ENCODE data around the gene DAG1. TPM values are rescaled to one million over a fixed set of nuclear protein-coding genes. Genes with fewer than 3 reads are reported as not detected.

Gene DAG1
- total RNA-seq, 2 experiments from 2014 or later: 10.8 to 14.4 TPM

DNA sequence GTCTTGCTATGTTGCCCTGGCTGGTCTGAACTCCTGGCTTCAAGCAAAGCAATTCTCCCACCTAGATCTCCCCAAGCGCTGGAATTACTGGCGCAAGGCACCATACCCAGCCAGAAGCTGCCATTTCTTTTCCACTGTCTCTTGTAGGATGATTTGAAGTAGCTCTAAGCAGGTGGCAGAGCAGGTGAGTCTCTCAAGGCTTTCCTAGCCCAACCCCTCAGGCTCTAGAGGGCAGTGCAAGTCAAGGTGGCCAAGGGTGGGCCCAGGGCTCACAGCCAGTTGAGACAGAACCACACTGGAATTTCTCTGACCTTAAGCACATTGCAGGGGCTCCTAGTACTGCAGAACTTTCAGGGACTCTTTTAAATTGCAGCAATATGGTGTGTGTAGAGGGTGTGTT, 15.6 kb upstream of the DAG1 start:
- intact Hi-C loops (cut with micrococcal nuclease): no loop called here
- ChIA-PET POLR2A (interaction anchor here (0.8 kb wide), 1 partner anchor 16 kb away, joined by 3 read pairs; no protein-coding TSS in a partner anchor), CTCF (interaction anchor here (1.4 to 1.8 kb wide), 2 partner anchors 39 to 114 kb away, joined by 6 to 8 read pairs; partner anchors contain the start of gene USP4)
- peak; percentile 36 for DNase-seq
- H3K27ac Mint-ChIP-seq: no peak overlapping the region
- H3K36me3 Mint-ChIP-seq (ENCODE audit: low read depth): no peaks in the 10 kb centered on the region
- TF ChIP-seq, protein P1, sequence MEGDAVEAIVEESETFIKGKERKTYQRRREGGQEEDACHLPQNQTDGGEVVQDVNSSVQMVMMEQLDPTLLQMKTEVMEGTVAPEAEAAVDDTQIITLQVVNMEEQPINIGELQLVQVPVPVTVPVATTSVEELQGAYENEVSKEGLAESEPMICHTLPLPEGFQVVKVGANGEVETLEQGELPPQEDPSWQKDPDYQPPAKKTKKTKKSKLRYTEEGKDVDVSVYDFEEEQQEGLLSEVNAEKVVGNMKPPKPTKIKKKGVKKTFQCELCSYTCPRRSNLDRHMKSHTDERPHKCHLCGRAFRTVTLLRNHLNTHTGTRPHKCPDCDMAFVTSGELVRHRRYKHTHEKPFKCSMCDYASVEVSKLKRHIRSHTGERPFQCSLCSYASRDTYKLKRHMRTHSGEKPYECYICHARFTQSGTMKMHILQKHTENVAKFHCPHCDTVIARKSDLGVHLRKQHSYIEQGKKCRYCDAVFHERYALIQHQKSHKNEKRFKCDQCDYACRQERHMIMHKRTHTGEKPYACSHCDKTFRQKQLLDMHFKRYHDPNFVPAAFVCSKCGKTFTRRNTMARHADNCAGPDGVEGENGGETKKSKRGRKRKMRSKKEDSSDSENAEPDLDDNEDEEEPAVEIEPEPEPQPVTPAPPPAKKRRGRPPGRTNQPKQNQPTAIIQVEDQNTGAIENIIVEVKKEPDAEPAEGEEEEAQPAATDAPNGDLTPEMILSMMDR (IDR thresholded peaks at IDR 0.05): peak; percentile 33
- H3K4me3 Mint-ChIP-seq: no peak overlapping the region
- no peaks in the 10 kb centered on the region for H3K9me3 Mint-ChIP-seq
- ATAC-seq: peak; percentile 67
- H3K4me1 Mint-ChIP-seq (ENCODE audit: low read depth): no peaks in the 10 kb centered on the region
- no peaks in the 10 kb centered on the region for H3K27me3 Mint-ChIP-seq

DNA sequence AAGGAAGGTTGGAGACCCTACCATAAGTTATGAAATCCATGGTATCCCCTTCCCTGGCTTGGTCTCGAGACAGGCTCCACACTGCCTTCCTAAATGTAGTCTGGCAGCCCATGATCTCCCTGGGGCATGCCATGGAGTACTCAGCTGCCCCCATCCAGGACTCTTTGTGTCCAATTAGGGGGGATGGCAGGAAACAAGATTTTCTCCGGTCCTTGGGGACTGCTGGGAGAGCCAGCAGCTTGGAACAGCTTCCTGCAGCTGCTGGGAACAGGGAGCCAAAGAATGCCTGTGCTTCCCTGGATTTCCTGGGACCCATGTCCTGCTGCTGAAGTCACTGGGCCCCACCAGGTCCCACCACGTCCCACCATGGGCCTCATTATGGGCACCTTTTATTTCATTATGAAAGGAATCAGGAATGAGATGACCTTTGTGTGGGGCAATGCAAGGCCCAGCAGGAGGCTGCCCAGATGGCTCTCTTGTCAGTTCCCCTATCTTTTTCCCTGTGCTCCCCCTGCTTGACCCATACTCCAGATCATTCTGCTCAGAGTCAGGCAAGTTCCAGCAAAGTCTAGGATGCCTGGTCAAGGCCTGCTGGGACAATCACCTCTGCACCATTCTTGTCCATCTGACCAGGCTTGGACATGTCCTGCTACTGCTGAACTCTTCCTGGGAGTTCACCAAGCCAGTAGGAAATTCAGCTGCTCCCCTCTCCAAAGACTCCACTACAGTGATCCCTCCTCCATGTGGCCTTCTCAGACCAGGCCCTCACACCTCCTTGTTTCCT, 15.0 kb upstream of the DAG1 start:
- ChIA-PET POLR2A (interaction anchor here (0.8 kb wide), 1 partner anchor 16 kb away, joined by 3 read pairs; no protein-coding TSS in a partner anchor), CTCF (interaction anchor here (0.6 to 1.8 kb wide), 4 partner anchors 9 to 115 kb away, joined by 3 to 8 read pairs (median 5); partner anchors contain the start of gene USP4)
- Mint-ChIP-seq H3K9me3 (no peaks in the 10 kb centered on the region), H3K36me3 (ENCODE audit: low read depth) (no peaks in the 10 kb centered on the region), H3K4me1 (ENCODE audit: low read depth) (no peaks in the 10 kb centered on the region), H3K27me3 (no peaks in the 10 kb centered on the region), H3K27ac (no peak overlapping the region), H3K4me3 (no peak overlapping the region)
- intact Hi-C loops (cut with micrococcal nuclease): no loop called here
- TF ChIP-seq, protein P1 (IDR thresholded peaks at IDR 0.05): no peak
- ATAC-seq: no peak
- DNase-seq: no peak

DNA sequence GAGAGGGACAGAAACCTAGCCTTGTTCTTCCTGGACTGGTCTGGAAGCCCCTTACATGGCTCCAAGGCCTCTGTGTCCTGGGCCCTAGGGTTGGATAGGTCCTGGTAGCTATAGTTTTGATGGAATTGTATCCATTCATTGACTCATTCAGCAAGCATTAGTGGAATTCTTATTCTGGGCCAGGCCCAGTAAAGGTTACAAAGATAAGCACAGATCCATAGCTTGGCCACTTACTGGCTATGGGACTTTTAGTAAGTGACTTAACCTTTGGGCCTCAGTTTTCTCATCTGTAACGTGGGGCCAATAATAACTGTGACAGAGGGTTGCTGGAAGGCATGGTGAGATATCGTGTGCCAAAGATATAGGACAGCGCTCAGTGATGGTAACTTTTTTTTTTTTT, 13.6 kb upstream of the DAG1 start:
- no peaks in the 10 kb centered on the region for H3K9me3 Mint-ChIP-seq
- DNase-seq (no peak), ATAC-seq (no peak)
- TF ChIP-seq, protein P1 (IDR thresholded peaks at IDR 0.05): no peak
- intact Hi-C loops (cut with micrococcal nuclease): no loop called here
- no peaks in the 10 kb centered on the region for H3K36me3 Mint-ChIP-seq (ENCODE audit: low read depth)
- H3K4me3 Mint-ChIP-seq: no peak overlapping the region
- H3K27me3 Mint-ChIP-seq: no peaks in the 10 kb centered on the region
- ChIA-PET POLR2A (no interaction called here), CTCF (interaction anchor here (1.2 kb wide), 1 partner anchor 41 kb away, joined by 4 read pairs; no protein-coding TSS in a partner anchor)
- no peaks in the 10 kb centered on the region for H3K4me1 Mint-ChIP-seq (ENCODE audit: low read depth)
- no peak overlapping the region for H3K27ac Mint-ChIP-seq

DNA sequence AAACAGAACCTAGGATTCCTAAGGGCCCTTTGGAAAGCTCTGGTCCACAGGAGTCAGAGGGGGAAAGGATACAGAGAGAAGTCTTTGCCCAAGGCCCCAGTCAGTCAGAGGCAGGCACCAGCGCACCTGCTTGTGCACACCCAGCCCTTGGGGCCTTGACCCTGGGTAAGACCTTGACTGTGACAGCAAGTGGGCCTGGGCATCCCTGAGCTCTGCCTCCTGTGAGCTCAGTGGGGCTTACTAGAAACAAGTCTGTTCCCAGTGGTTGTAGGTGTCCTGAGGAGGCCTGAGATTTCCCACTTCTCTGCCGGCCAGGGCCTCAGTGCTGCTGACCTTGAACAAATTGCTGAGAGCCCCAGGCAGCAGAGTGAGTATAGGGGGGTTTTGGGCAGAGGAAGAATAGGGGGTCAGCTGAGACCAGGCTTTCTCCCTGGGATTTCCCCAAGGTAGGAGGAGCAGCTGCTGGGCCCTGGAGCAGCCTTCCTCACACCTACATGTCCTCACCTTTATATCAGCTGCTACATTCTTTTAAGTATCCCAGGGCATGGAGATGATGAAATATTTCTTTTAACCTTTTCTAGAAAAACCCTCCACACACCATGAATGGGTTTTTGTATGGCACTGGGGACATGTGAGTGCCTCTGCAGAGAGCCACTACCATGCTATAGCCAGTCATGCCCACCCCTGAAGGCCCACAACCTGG, 9.7 kb upstream of the DAG1 start:
- DNase-seq (no peak), ATAC-seq (no peak)
- H3K4me3 Mint-ChIP-seq: no peak overlapping the region
- ChIA-PET POLR2A (interaction anchor here (0.6 to 1.1 kb wide), 2 partner anchors 44 to 274 kb away, joined by 3 read pairs; no protein-coding TSS in a partner anchor), CTCF (interaction anchor here (0.8 to 2.2 kb wide), 3 partner anchors 11 to 163 kb away, joined by 3 to 10 read pairs (median 3); no protein-coding TSS in a partner anchor)
- H3K36me3 Mint-ChIP-seq (ENCODE audit: low read depth): no peaks in the 10 kb centered on the region
- TF ChIP-seq, protein P1 (IDR thresholded peaks at IDR 0.05): no peak
- no peak overlapping the region for H3K27ac Mint-ChIP-seq
- H3K27me3 Mint-ChIP-seq: no peaks in the 10 kb centered on the region
- no peaks in the 10 kb centered on the region for H3K9me3 Mint-ChIP-seq
- intact Hi-C loops (cut with micrococcal nuclease): no loop called here
- no peaks in the 10 kb centered on the region for H3K4me1 Mint-ChIP-seq (ENCODE audit: low read depth)

Measured in activated CD8-positive, alpha-beta T cell treated with anti-CD3 and anti-CD28 coated beads for 36 hours (primary cell).